Measurements from ENCODE around the gene ZNF750.

DNA sequence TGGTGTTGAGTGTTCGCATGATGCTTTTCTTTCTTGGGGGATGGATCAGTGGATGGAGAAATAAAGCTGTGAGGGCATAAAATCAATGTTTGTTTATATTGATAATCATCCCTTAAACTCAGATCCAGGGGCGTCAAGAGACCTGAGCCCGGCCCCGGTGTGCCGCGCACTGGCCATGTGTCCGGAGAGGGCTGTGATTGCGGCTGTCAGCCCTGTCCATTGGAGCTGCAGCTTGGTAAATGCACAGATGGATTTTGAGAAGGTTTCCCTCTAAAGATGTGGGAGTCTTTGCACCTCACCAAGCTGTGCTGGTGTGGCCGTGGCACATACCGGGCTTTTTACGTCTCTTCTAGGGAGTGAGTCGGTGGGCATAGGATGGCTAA, 21.6 kb upstream of the ZNF750 start:
- TF ChIP-seq CTCF (IDR thresholded peaks at IDR 0.05) (no peak), POLR2A (IDR thresholded peaks at IDR 0.05) (no peak)
